ENCODE data around the gene AOC2.
"Not testable (repeated sequence)": the region's sequence is repeated elsewhere in the genome, so short reads cannot be mapped to it uniquely, and the experiment has no call there.

AOC2 gene

GRCh38 chr17:42872251-42872965 lies 28.0 kb downstream of the AOC2 start:
- Histone ChIP-seq H3K79me2 (ENCODE audit: control insufficient read depth, insufficient read depth, low read length, unreplicated experiment) (no peaks in the 10 kb centered on the region), H3K4me3 (ENCODE audit: low read depth, low read length) (no peak overlapping the region), H3K27me3 (ENCODE audit: insufficient read depth, low read length) (peaks cover 19% of the 10 kb centered on the region), H2AFZ (ENCODE audit: low read length, unreplicated experiment) (no peak overlapping the region), H3K27ac (ENCODE audit: low read depth, low read length) (no peak overlapping the region), H3K4me1 (ENCODE audit: control insufficient read depth, insufficient read depth, low read length, unreplicated experiment) (no peaks in the 10 kb centered on the region), H3K36me3 (ENCODE audit: insufficient read depth, low read length) (peaks cover 4% of the 10 kb centered on the region; the same call in 1 of the 2 replicates)

DNA sequence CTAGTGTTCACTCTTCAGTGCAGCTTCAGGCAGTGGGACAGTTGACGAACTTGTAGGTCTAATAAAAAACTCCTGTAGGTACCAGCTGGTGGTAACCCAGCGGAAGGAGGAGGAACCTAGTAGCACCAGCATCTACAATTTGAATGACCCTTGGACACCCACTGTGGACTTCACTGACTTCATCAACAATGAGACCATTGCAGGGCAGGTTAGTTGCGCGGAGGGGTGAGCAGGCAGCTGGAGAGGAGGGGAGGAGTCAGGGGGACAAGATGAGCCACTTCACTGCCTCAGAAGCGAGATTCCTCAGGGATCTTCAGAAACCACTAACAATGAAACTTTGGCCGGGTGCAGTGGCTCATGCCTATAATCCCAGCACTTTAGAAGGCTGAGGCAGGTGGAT lies 28.9 kb downstream of the AOC2 start:
- H3K4me1 ChIP-seq (ENCODE audit: control insufficient read depth, insufficient read depth, low read length, unreplicated experiment), result no peaks in the 10 kb centered on the region
- no peaks in the 10 kb centered on the region for H3K79me2 ChIP-seq (ENCODE audit: control insufficient read depth, insufficient read depth, low read length, unreplicated experiment)
- H3K36me3 ChIP-seq (ENCODE audit: insufficient read depth, low read length), result peaks cover 4% of the 10 kb centered on the region; the same call in 1 of the 2 replicates
- H3K27me3 ChIP-seq (ENCODE audit: insufficient read depth, low read length), result peaks cover 24% of the 10 kb centered on the region
- no peak overlapping the region for H2AFZ ChIP-seq (ENCODE audit: low read length, unreplicated experiment)
- H3K4me3 ChIP-seq (ENCODE audit: low read depth, low read length), result no peak overlapping the region
- H3K27ac ChIP-seq (ENCODE audit: low read depth, low read length), result no peak overlapping the region

- H3K4me3 ChIP-seq (ENCODE audit: low read depth, low read length); H3K4me1 ChIP-seq (ENCODE audit: control insufficient read depth, insufficient read depth, low read length, unreplicated experiment); H3K27ac ChIP-seq (ENCODE audit: low read depth, low read length); H3K36me3 ChIP-seq (ENCODE audit: insufficient read depth, low read length); H2AFZ ChIP-seq (ENCODE audit: low read length, unreplicated experiment); H3K79me2 ChIP-seq (ENCODE audit: control insufficient read depth, insufficient read depth, low read length, unreplicated experiment): not testable (repeated sequence)
- peaks cover 30% of the 10 kb centered on the region for H3K27me3 ChIP-seq (ENCODE audit: insufficient read depth, low read length)
Measured at GRCh38 chr17:42873932-42874695, 29.7 kb downstream of the AOC2 start.

GRCh38 chr17:42877037-42877436 lies 32.7 kb downstream of the AOC2 start:
- Histone ChIP-seq H3K4me3 (ENCODE audit: low read depth, low read length) (no peak overlapping the region), H3K36me3 (ENCODE audit: insufficient read depth, low read length) (no peaks in the 10 kb centered on the region), H3K4me1 (ENCODE audit: control insufficient read depth, insufficient read depth, low read length, unreplicated experiment) (no peaks in the 10 kb centered on the region), H3K79me2 (ENCODE audit: control insufficient read depth, insufficient read depth, low read length, unreplicated experiment) (no peaks in the 10 kb centered on the region), H2AFZ (ENCODE audit: low read length, unreplicated experiment) (no peak overlapping the region), H3K27ac (ENCODE audit: low read depth, low read length) (no peak overlapping the region), H3K27me3 (ENCODE audit: insufficient read depth, low read length) (peaks cover 33% of the 10 kb centered on the region)

- Histone ChIP-seq H3K4me1 (ENCODE audit: control insufficient read depth, insufficient read depth, low read length, unreplicated experiment) (no peaks in the 10 kb centered on the region), H3K36me3 (ENCODE audit: insufficient read depth, low read length) (no peaks in the 10 kb centered on the region), H3K27me3 (ENCODE audit: insufficient read depth, low read length) (peaks cover 24% of the 10 kb centered on the region), H3K4me3 (ENCODE audit: low read depth, low read length) (no peak overlapping the region), H3K79me2 (ENCODE audit: control insufficient read depth, insufficient read depth, low read length, unreplicated experiment) (no peaks in the 10 kb centered on the region), H2AFZ (ENCODE audit: low read length, unreplicated experiment) (no peak overlapping the region), H3K27ac (ENCODE audit: low read depth, low read length) (no peak overlapping the region)
Measured at GRCh38 chr17:42878123-42878880, 33.9 kb downstream of the AOC2 start.

DNA sequence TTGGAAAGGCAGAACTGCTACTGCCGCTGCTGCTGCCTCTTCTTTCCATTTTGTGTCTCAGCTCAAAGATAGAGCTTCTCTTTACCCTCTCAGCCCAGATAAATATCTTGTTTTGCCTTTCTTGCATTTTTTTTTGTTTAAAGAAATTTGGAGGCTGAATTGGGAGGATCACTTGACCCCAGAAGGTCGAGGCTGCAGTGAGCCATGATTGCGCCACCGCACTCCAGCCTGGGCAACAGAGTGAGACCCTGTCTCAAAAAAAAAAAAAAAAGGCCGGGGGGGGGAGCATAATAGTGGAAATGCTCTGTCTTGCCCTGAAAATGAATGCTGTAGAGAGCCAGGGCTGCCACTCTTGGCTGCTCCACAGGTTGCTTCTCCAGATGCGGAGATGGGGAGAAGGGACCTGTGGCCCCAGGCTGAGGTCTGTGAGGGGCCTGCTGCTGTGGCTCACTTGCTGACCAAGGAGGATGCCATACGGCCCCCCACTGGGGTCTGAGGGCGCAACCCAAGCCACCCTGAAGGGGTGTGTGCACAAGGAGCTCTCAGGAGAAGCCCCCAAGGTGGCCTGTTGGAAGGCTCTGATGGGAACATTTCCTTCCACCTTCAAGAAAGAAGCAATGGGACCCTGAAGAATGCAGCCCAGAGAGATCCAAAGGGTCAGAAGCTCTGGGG lies 34.7 kb downstream of the AOC2 start:
- Histone ChIP-seq H3K4me3 (ENCODE audit: low read depth, low read length) (no peak overlapping the region), H2AFZ (ENCODE audit: low read length, unreplicated experiment) (no peak overlapping the region), H3K79me2 (ENCODE audit: control insufficient read depth, insufficient read depth, low read length, unreplicated experiment) (no peaks in the 10 kb centered on the region), H3K27me3 (ENCODE audit: insufficient read depth, low read length) (peaks cover 24% of the 10 kb centered on the region), H3K36me3 (ENCODE audit: insufficient read depth, low read length) (no peaks in the 10 kb centered on the region), H3K27ac (ENCODE audit: low read depth, low read length) (no peak overlapping the region), H3K4me1 (ENCODE audit: control insufficient read depth, insufficient read depth, low read length, unreplicated experiment) (no peaks in the 10 kb centered on the region)

DNA sequence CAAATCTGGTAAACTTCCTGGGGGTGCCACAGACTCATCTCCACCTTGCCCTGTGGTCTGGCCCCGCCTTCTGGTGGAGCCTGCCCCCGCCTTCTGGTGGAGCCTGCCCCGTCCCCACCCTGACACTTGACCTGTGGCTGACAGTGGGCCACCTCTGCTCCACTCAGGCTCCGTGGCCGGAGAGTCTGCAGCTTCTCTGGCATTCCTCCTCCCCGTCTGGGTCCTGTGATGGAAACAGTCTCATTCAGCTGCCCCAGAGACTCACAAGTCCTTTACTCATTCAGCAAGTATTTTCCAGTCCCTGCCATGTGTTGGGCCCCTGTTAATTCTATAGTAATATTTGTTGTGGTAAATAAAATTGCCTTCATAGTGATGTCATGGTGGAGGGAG lies 35.2 kb downstream of the AOC2 start:
- H3K4me3 ChIP-seq (ENCODE audit: low read depth, low read length), result no peak overlapping the region

GRCh38 chr17:42880776-42881310 lies 36.5 kb downstream of the AOC2 start:
- H3K27ac ChIP-seq (ENCODE audit: low read depth, low read length), result no peak overlapping the region
- no peaks in the 10 kb centered on the region for H3K4me1 ChIP-seq (ENCODE audit: control insufficient read depth, insufficient read depth, low read length, unreplicated experiment)
- H3K4me3 ChIP-seq (ENCODE audit: low read depth, low read length), result no peak overlapping the region
- no peaks in the 10 kb centered on the region for H3K36me3 ChIP-seq (ENCODE audit: insufficient read depth, low read length)
- H3K79me2 ChIP-seq (ENCODE audit: control insufficient read depth, insufficient read depth, low read length, unreplicated experiment), result no peaks in the 10 kb centered on the region
- peaks cover 21% of the 10 kb centered on the region for H3K27me3 ChIP-seq (ENCODE audit: insufficient read depth, low read length)
- H2AFZ ChIP-seq (ENCODE audit: low read length, unreplicated experiment), result no peak overlapping the region

More for the DNA sequence above, 35.2 kb downstream of the AOC2 start:
- Histone ChIP-seq H3K36me3 (ENCODE audit: insufficient read depth, low read length) (no peaks in the 10 kb centered on the region), H3K4me1 (ENCODE audit: control insufficient read depth, insufficient read depth, low read length, unreplicated experiment) (no peaks in the 10 kb centered on the region), H3K27ac (ENCODE audit: low read depth, low read length) (no peak overlapping the region), H3K79me2 (ENCODE audit: control insufficient read depth, insufficient read depth, low read length, unreplicated experiment) (no peaks in the 10 kb centered on the region), H2AFZ (ENCODE audit: low read length, unreplicated experiment) (no peak overlapping the region), H3K27me3 (ENCODE audit: insufficient read depth, low read length) (peaks cover 24% of the 10 kb centered on the region)

DNA sequence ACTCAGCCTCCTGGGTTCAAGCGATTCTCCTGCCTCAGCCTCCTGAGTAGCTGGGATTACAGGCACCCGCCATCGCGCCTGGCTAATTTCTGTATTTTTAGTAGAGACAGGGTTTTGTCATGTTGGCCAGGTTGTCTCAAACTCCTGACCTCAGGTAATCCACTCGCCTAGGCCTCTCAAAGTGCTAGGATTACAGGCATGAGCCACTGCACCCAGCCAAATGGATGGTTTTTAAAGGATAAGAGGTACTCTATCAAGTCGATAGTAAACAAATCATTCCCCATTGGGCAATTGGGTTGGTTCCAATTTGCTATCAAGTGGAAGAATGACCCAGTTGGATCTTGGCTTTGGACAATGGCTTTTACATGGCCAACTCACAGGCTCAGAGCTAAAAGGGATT lies 37.3 kb downstream of the AOC2 start:
- not testable (repeated sequence) for H3K4me3 ChIP-seq (ENCODE audit: low read depth, low read length); H3K36me3 ChIP-seq (ENCODE audit: insufficient read depth, low read length); H2AFZ ChIP-seq (ENCODE audit: low read length, unreplicated experiment); H3K27ac ChIP-seq (ENCODE audit: low read depth, low read length); H3K4me1 ChIP-seq (ENCODE audit: control insufficient read depth, insufficient read depth, low read length, unreplicated experiment); H3K79me2 ChIP-seq (ENCODE audit: control insufficient read depth, insufficient read depth, low read length, unreplicated experiment)
- peaks cover 21% of the 10 kb centered on the region for H3K27me3 ChIP-seq (ENCODE audit: insufficient read depth, low read length)

DNA sequence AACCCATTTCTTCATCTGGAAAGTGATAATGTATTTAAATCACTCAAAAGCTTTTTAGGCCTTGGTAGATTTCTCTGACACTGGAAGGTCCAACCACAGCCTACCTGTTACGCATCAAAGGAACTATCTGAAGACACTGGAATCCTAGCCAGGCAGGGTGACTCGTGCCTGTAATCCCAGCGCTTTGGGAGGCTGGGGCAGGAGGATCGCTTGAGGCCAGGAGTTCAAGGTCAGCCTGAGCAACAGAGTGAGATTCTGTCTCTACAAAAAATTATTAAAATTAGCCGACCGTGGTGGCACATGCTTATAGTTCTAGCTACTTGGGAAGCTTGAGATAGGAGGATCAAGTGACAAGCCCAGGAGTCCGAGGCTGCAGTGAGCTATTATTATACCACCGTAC lies 37.8 kb downstream of the AOC2 start:
- Histone ChIP-seq H3K79me2 (ENCODE audit: control insufficient read depth, insufficient read depth, low read length, unreplicated experiment) (no peaks in the 10 kb centered on the region), H2AFZ (ENCODE audit: low read length, unreplicated experiment) (no peak overlapping the region), H3K27ac (ENCODE audit: low read depth, low read length) (no peak overlapping the region), H3K36me3 (ENCODE audit: insufficient read depth, low read length) (no peaks in the 10 kb centered on the region), H3K4me1 (ENCODE audit: control insufficient read depth, insufficient read depth, low read length, unreplicated experiment) (no peaks in the 10 kb centered on the region), H3K4me3 (ENCODE audit: low read depth, low read length) (no peak overlapping the region), H3K27me3 (ENCODE audit: insufficient read depth, low read length) (peaks cover 16% of the 10 kb centered on the region)

All from ACC112 (cell line).